Cerebellar nuclear complex (tissue), 1 donor: ENCODE data around the gene CHST11.
"Not testable (repeated sequence)": the region's sequence is repeated elsewhere in the genome, so short reads cannot be mapped to it uniquely, and the experiment has no call there.

ENCODE experiments used
- DNase-seq, 2 experiments: peaks; one replicate each; lab custom pipeline; 2025; lab: John Stamatoyannopoulos, UW

Gene CHST11

GRCh38 chr12:104764225-104765091 is 307.7 kb downstream of the CHST11 start:
- no peak for DNase-seq

GRCh38 chr12:104767261-104767660 is 310.5 kb downstream of the CHST11 start:
- no peak for DNase-seq

GRCh38 chr12:104768033-104768432 is 311.3 kb downstream of the CHST11 start:
- DNase-seq = no peak

GRCh38 chr12:104769144-104769561 is 312.4 kb downstream of the CHST11 start:
- no peak for DNase-seq

- no peak for DNase-seq
Measured at GRCh38 chr12:104772336-104772735, 315.6 kb downstream of the CHST11 start.

GRCh38 chr12:104775731-104776231 is 319.0 kb downstream of the CHST11 start:
- DNase-seq = no peak

GRCh38 chr12:104779134-104779533 is 322.4 kb downstream of the CHST11 start:
- no peak for DNase-seq

GRCh38 chr12:104782296-104782695 is 325.5 kb downstream of the CHST11 start:
- DNase-seq = no peak

- no peak for DNase-seq
Measured at GRCh38 chr12:104784592-104784991, 327.8 kb downstream of the CHST11 start.

GRCh38 chr12:104785886-104786285 is 329.1 kb downstream of the CHST11 start:
- no peak for DNase-seq

- DNase-seq = no peak
Measured at GRCh38 chr12:104786352-104786751, 329.6 kb downstream of the CHST11 start.

- DNase-seq = no peak
Measured at GRCh38 chr12:104788840-104789271, 332.1 kb downstream of the CHST11 start.

- no peak for DNase-seq
Measured at GRCh38 chr12:104790296-104791125, 333.8 kb downstream of the CHST11 start.

GRCh38 chr12:104792570-104792969 is 335.8 kb downstream of the CHST11 start:
- DNase-seq = no peak

GRCh38 chr12:104793285-104793684 is 336.5 kb downstream of the CHST11 start:
- no peak for DNase-seq

GRCh38 chr12:104793968-104794367 is 337.2 kb downstream of the CHST11 start:
- DNase-seq = no peak

- no peak for DNase-seq
Measured at GRCh38 chr12:104796475-104796862, 339.7 kb downstream of the CHST11 start.

GRCh38 chr12:104799458-104799857 is 342.7 kb downstream of the CHST11 start:
- DNase-seq = no peak

GRCh38 chr12:104801005-104801404 is 344.3 kb downstream of the CHST11 start:
- DNase-seq = no peak

- DNase-seq = no peak
Measured at GRCh38 chr12:104801427-104801826, 344.7 kb downstream of the CHST11 start.

- DNase-seq = no peak
Measured at GRCh38 chr12:104802208-104802607, 345.5 kb downstream of the CHST11 start.

- no peak for DNase-seq
Measured at GRCh38 chr12:104805186-104805585, 348.4 kb downstream of the CHST11 start.

GRCh38 chr12:104806194-104806593 is 349.4 kb downstream of the CHST11 start:
- DNase-seq = not testable (repeated sequence)
